GM23248 (cell line): ENCODE results near the gene C12orf76.

Source experiments
- EZH2 ChIP-seq: fragments of 200-600 bp; sonication (generic); IDR thresholded peaks from 2 replicates; pipeline ENCODE4 v1.6.1; 2018; ENCODE audit warnings: antibody characterized with exemption, mild to moderate bottlenecking; ENCODE audit not compliant: insufficient read depth, poor library complexity, severe bottlenecking
- EZH2phosphoT487 ChIP-seq: fragments of 200-600 bp; sonication (generic); IDR thresholded peaks from 2 replicates; pipeline ENCODE4 v1.6.1; 2018; ENCODE audit warnings: antibody characterized with exemption, moderate library complexity, mild to moderate bottlenecking, low read depth; ENCODE audit not compliant: insufficient read depth

GRCh38 chr12:110012659-110013058 is 35.7 kb downstream of the C12orf76 start:
- TF ChIP-seq EZH2 (no peak), EZH2phosphoT487 (no peak)
